SJSA1 (cell line): ENCODE results near the gene TTLL6. TPM values are rescaled to one million over a fixed set of nuclear protein-coding genes. Genes with fewer than 3 reads are reported as not detected.
"Not testable (repeated sequence)": the region's sequence is repeated elsewhere in the genome, so short reads cannot be mapped to it uniquely, and the experiment has no call there.

ENCODE experiments used
- DNase-seq, 2 experiments: peaks; one replicate each; pipeline ENCODE4 v3.0.0-alpha.2; 2015 to 2020; ENCODE audit warnings: low spot score in 2 of 2, low read depth in 1 of 2
- H3K27ac ChIP-seq: fragments of 250-450 bp; sonication (Bioruptor Pico); 2 replicates; pipeline ENCODE4 v1.5.1; 2020; ENCODE audit warnings: mild to moderate bottlenecking, moderate library complexity
- H3K27me3 ChIP-seq: fragments of 250-450 bp; sonication (Bioruptor Pico); replicated peaks from 2 replicates; pipeline ENCODE4 v1.5.1; 2020; ENCODE audit warnings: mild to moderate bottlenecking, moderate library complexity
- H3K36me3 ChIP-seq: fragments of 250-450 bp; sonication (Bioruptor Pico); 2 replicates; pipeline ENCODE4 v1.5.1; 2020; ENCODE audit warnings: mild to moderate bottlenecking
- H3K4me1 ChIP-seq: fragments of 250-450 bp; sonication (Bioruptor Pico); replicated peaks from 2 replicates; pipeline ENCODE4 v1.6.1; 2021; ENCODE audit warnings: mild to moderate bottlenecking
- H3K4me3 ChIP-seq: fragments of 250-450 bp; sonication (Bioruptor Pico); 2 replicates; pipeline ENCODE4 v1.5.1; 2020; ENCODE audit warnings: mild to moderate bottlenecking
- H3K9me3 ChIP-seq: fragments of 250-450 bp; sonication (Bioruptor Pico); replicated peaks from 2 replicates; pipeline ENCODE4 v1.5.1; 2020; ENCODE audit warnings: mild to moderate bottlenecking
- total RNA-seq: library from RNA; depleted of rRNA; stranded (reverse); fragments of >200 nt; shearing (Covaris generic); gene quantifications from 2 replicates; pipeline ENCODE4 v1.2.3, GENCODE V29; 2014

The TTLL6 gene
- total RNA-seq, 1 experiment from 2014 or later: not detected

DNA sequence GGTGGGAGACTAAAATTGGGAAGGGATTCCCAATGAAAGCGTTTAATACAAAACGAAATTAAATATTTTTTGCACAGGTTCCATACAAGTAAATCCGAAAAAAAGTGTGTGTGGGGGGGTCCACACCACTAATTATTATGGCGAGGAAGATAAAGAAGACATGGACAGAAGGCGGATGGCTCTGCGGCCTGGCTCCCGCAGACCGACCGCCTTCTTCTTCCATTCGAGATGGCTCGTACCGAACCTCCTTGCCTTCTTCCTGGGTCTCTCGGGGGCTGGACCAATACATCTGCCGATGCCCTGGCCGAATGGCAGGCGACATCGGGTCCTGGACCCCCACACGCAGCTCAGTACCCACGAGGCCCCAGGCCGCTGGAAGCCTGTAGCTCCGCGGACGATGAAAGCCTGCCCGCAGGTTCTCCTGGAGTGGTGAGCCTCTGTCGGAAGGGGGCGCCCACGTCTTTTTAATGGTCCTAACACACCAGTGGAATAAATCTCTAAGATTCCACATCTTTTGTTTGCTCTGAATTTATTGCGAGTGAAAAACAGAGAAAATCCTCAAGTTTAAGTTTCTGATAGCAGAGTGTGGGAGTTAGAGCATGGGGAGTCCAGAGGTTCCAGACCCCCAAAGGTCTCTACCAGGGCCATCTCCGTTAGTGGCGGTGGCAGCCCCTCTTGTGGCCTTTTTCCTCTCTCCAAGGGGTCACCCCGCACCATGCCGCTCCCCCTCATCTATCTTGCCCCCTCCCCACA, 92.6 kb downstream of the TTLL6 start:
- no peak overlapping the region for H3K4me3 ChIP-seq
- H3K9me3 ChIP-seq: no peaks in the 10 kb centered on the region
- peak; percentile 40 to 82 for DNase-seq
- peaks cover 9% of the 10 kb centered on the region for H3K4me1 ChIP-seq
- no peaks in the 10 kb centered on the region for H3K36me3 ChIP-seq
- no peak overlapping the region for H3K27ac ChIP-seq
- H3K27me3 ChIP-seq: peaks cover 98% of the 10 kb centered on the region

DNA sequence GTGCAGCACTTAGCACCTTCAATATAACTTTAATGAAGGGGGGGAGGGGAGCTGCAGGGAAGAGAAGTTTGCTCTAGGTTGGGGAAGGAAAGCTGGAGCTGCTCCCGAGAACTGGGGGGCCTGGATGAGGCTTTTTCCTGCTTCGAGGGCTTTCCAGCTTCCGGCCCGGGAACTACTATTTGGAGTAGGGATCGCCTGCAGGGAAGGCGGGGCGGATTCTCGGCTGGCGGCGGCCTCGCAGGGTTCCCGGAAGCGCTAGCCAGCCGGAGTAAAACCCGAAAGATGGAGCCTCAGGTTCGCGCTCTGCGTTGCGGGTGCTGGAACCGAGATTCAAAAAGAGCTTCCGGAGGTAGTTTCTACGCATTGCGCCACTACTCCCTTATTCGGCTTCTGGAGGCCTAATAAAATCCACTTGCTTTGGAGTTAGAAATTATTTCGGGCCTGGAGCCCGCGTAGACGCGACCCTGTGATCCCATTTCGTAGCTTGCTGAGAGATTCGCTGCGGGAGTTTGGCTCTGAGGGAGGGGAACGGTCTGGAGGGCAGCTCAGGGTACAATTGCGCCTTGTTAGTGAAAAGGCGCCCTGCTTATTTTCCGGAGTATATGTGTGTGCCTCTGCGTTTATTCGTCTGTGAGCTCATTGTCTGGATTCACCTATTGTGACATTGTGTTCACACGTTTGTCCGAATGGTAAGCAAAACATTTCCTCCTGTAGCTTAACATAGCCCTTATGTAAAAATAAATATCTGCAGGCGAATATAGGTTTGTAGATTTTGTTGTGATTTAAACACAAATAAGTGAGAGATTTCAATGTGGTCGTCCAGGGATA, 93.4 kb downstream of the TTLL6 start:
- H3K4me3 ChIP-seq: no peak overlapping the region
- peaks cover 7% of the 10 kb centered on the region for H3K4me1 ChIP-seq
- H3K36me3 ChIP-seq: no peaks in the 10 kb centered on the region
- no peak overlapping the region for H3K27ac ChIP-seq
- peaks cover 7% of the 10 kb centered on the region for H3K9me3 ChIP-seq
- DNase-seq: no peak
- H3K27me3 ChIP-seq: peaks cover 100% of the 10 kb centered on the region

DNA sequence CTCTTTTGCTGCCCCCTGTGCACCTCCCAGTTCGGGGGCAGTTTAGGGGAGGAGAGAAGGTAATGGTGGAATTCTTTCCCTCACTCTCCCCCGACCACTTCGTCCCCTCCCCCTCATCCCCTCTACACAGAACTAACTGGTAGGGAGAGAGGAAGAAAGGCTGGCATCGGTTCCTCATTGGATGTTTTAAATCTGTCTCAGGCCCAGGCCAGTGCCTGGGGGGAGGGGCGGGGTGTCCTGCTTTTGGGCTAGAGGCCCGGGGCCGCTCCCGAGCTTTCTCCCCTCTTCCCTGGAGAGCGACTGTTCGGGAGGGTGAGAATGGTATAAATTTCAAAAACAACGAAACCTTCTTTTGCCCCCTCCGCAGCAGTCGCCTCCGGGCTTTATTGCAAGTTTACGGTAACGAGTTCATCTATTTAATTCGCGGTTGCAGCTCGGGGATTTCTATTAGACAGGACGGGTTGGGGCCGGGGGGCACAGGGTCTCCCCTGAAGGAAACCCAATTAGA, 94.1 kb downstream of the TTLL6 start, which contains the start of gene PRAC2:
PRAC2 (plus strand) TSS at position 271 of the 508 bp plus-strand sequence. CDS start 1,226 bp downstream, outside the sequence.
- H3K4me3 ChIP-seq: no peak within 1 kb of the TSS
- H3K36me3 ChIP-seq: no peaks in the 10 kb centered on the region
- peaks cover 7% of the 10 kb centered on the region for H3K9me3 ChIP-seq
- peaks cover 99% of the 10 kb centered on the region for H3K27me3 ChIP-seq
- peaks cover under 1% of the 10 kb centered on the region; the same call in 1 of the 2 replicates for H3K4me1 ChIP-seq
- DNase-seq: no peak
- no peak within 1 kb of the TSS for H3K27ac ChIP-seq

DNA sequence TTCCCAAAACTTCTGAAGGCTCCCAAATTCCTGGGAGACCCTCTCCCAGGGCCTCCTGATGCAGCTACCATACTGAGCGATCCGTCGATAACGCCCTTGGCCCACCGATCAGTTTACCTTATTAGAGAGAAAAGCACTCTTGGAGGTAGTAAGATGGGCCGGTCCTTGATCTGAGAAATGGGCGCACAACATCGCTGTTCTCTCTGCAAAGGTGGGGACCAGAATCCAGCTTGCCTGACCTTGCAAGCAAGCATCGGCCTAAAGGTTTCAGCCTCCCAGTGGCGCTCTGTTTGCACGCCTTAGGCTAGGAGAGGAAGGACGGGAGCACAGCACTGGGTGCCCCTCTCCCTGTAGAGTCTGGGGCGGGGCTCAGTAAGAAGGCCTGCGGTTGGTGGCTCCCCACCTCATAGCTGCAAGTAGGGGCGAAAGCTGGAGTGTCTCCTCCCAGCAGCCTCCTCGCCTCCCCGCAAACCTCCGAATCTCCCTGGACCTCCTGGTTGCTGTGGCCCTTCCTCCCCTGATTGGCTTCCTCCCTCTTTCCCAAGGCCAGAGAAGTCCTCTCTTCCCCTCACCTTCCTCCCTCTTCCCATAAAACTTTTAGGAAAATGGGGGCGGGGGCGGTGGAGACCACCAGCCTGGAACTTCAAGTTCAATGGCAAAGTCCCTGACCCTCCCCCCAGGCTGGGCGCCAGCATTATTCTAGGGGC, 94.7 kb downstream of the TTLL6 start, which contains the start of gene PRAC1:
PRAC1 (minus strand) TSS at position 318 of the 707 bp plus-strand sequence; CDS start at position 192, 126 bp downstream.
- H3K4me1 ChIP-seq: no peaks in the 10 kb centered on the region
- H3K27me3 ChIP-seq: peaks cover 97% of the 10 kb centered on the region
- H3K9me3 ChIP-seq: peaks cover 7% of the 10 kb centered on the region
- no peak within 1 kb of the TSS for H3K27ac ChIP-seq
- H3K36me3 ChIP-seq: no peaks in the 10 kb centered on the region
- no peak for DNase-seq
- H3K4me3 ChIP-seq: no peak within 1 kb of the TSS

DNA sequence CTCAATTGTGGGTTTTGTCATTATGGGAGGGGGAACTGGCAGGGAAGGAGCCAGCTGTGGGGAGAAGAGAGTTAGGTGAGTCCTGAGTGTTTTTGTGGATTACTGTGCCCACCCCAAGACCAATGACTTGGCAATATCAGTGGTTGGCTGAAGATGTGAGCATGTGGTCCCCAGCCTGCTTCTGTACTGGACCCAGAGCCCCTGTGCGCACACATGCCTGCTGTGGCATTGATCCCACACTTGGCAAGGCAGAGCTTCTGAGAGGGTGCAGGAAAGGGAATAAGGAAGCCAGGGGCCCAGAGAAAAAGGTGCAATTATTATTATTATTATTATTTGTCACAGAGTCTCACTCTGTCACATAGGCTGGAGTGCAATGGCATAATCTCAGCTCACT, 96.0 kb downstream of the TTLL6 start:
- H3K27me3 ChIP-seq: peaks cover 97% of the 10 kb centered on the region
- H3K4me3 ChIP-seq: no peak overlapping the region
- no peaks in the 10 kb centered on the region for H3K36me3 ChIP-seq
- no peak for DNase-seq
- H3K9me3 ChIP-seq: peaks cover 7% of the 10 kb centered on the region
- H3K27ac ChIP-seq: no peak overlapping the region
- no peaks in the 10 kb centered on the region for H3K4me1 ChIP-seq

DNA sequence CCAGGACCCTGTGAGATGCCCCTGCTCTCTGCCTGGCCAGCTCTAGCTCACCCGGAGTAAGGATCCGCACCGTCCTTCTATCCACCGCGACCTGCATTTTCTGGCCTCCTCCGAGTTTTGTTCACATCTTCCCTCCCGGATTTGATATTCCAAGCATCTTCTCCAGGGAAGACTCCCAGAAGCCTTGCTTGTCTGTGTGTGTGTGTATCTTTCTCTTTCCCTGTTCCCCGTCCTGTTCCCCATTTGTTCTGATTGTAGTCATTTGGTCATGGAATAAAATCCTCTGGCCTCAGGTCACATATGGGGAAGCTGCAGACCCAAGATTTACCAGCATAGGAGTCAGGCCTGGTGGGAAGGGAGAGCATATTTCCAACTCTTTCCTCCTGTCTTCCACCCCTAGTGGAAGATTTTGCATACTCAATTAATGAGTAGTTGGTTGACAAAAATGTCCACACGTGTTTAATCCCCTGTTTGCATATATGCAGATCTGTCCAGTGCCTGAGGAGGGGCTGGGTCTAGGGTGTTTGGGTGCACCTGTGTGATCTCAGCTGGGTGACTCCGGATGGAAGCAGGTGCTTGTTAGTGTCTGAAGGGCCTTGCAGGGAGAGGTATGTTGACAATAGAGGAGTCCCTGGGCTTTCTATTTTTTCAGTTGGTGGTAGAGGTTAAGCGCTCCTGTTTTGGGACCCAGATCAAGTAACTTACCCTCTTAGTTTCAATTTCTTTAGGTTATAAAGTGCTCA, 96.6 kb downstream of the TTLL6 start:
- no peak overlapping the region for H3K27ac ChIP-seq
- H3K36me3 ChIP-seq: no peaks in the 10 kb centered on the region
- no peak for DNase-seq
- H3K9me3 ChIP-seq: peaks cover 7% of the 10 kb centered on the region
- no peaks in the 10 kb centered on the region for H3K4me1 ChIP-seq
- H3K27me3 ChIP-seq: peaks cover 97% of the 10 kb centered on the region
- no peak overlapping the region for H3K4me3 ChIP-seq

DNA sequence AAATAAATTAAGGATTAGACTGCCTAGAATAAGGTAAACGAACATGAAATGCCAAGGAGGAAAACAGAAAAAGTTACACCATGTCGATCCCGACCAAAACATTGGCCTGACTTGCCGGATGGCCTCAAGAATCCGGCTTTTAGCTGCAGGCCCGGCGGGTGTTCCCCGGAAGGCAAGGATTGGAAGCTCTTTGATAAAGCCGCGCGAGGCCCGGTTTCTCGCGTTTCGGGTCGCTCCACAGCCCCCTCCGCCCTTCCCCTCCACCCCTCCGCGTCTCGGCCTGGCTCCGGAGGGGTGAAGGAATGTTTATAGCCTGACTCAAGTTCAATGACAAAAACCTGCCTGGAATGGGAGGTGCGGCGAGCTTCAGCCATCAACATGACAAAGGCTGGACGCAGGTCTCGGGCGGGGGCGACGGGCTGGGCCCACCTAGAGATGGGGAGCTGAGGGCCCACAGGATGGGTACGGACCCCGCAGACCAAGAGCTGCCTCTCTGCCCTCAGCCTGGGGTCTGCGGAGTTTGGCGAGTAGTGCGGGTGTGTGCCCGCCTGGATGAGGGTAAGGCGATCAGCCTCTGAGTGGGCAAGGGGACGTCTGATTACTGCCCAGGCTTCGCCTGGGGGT, 97.3 kb downstream of the TTLL6 start:
- Histone ChIP-seq H3K4me3 (no peak overlapping the region), H3K27ac (no peak overlapping the region), H3K27me3 (peaks cover 97% of the 10 kb centered on the region), H3K36me3 (no peaks in the 10 kb centered on the region), H3K4me1 (no peaks in the 10 kb centered on the region), H3K9me3 (peaks cover 7% of the 10 kb centered on the region)
- DNase-seq: no peak

DNA sequence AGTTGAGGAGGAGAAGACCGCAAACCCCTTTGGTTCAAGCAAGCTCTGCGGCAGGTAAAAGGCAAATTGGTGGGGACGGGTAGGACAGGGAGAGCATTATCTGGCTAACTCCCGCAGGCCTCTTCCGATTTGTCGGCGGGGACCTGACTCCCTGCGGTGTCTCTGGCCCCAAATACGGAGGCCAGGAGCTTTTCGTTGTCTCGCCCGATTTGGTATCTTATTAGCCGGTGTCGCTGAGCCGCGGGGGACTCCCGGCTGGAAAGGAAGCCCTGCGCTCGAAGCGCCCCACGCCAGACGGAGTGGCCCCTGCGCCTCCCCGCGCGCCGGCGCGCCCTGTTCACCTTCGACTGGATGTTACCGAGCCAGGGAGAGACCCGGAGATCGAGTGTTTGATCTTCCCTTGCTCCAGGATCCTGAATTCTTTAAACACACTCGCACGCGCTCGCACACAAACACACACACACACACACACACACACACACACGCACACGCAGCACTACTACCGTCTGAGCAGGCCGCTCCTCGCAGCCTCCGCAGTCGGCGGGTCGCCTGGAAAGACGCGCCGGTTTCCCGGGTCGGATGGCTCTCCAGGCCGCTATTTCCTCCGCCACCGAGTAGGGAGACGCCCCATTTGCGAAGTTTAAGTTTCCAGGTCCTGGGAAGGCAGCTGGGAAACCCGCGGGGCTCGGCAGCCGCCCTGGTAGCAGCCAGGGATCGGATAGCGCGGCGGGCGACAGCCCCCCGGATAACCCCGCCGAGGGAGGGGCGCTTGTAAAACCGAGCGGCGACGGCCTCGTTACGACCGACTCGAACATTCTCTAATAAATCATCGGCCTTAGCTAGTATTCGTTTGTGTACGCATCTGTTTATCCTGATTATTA, 98.0 kb downstream of the TTLL6 start:
- no peak overlapping the region for H3K4me3 ChIP-seq
- no peaks in the 10 kb centered on the region for H3K4me1 ChIP-seq
- H3K27me3 ChIP-seq: peaks cover 96% of the 10 kb centered on the region
- no peaks in the 10 kb centered on the region for H3K36me3 ChIP-seq
- no peak overlapping the region for H3K27ac ChIP-seq
- peaks cover 7% of the 10 kb centered on the region for H3K9me3 ChIP-seq
- DNase-seq: no peak

DNA sequence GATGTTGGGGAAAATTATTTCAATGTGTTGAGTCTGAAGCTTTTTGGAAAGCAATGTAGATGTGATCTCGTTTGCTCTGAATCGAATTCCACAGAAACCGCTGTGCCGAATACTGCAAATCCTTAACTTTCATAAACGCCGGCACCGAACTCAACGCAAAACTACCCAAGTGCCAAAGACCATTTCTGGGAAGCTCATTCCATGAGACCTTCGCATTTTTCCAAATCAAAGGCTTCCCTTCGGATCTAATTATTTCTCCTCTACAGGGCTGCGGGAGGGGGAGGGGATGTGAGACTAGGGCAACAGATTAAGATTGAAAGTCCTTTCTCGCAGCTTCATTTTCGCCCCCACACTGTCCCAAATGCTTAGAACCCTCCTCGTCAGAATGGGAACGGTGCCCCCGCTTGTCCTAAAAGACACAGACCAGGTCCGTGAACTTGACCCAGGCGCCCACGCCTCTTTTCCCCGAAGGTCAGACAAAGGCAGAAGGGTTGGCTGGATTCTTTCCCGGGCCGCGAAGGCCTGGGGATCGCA, 98.7 kb downstream of the TTLL6 start:
- no peak overlapping the region for H3K27ac ChIP-seq
- H3K27me3 ChIP-seq: peaks cover 92% of the 10 kb centered on the region
- H3K4me1 ChIP-seq: no peaks in the 10 kb centered on the region
- no peak overlapping the region for H3K4me3 ChIP-seq
- H3K36me3 ChIP-seq: no peaks in the 10 kb centered on the region
- H3K9me3 ChIP-seq: peaks cover 7% of the 10 kb centered on the region
- DNase-seq: no peak

DNA sequence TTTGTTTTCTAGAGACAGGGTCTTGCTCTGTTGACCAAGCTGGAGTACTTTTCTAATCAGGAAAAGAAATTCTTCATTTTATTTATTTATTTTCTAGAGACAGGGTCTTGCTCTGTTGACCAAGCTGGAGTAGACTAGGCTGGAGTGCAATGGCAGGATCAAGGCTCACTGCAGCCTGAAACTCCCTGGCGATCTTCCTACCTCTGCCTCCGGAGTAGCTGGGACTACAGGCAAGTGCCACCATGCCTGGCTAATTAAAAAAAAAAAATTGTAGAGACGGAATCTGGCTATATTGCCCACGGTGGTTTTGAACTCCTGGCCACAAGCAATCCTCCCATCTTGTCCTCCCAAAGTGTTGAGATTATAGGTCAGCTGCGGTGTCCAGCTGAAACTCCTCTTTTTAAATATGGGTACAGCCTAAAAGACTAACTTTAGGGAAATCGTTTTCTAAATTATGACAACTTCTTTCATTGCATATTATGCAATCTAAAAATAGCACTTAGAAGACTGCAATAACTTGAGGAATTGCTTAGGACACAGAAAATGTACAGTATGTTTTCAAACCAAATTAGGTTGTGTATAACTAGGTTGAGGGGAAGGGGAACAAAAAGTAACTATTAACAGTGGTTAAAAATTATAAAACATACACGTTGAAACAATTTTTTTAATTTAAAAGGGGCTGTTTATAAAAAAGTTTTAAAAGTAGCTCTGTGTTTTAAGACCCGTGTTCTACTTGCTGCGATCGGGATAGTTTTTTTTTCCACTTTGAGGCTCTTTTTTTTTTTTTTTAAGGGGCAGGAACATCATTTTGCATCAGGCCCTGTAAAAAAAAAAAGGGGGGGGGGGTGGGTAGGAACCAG, 99.4 kb downstream of the TTLL6 start:
- Histone ChIP-seq H3K4me3 (no peak overlapping the region), H3K9me3 (peaks cover 7% of the 10 kb centered on the region), H3K4me1 (no peaks in the 10 kb centered on the region), H3K27me3 (peaks cover 85% of the 10 kb centered on the region), H3K27ac (no peak overlapping the region), H3K36me3 (no peaks in the 10 kb centered on the region)
- no peak for DNase-seq

DNA sequence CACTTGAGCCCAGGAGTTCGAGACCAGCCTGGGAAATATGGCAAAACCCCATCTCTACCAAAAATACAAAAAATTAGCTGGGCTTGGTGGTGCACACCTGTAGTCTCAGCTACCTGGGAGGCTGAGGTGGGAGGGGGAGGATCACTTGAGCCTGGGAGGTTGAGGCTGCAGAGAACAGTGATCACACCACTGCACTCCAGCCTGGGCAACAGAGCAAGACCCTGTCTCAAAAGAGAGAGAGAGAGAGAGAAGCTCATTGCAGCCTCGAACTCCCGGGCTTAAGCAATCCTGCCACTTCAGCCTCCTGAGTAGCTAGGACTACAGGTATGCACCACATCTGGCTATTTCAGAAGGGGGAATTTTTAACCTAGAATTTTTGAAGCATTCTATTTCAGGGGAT, 100.5 kb downstream of the TTLL6 start:
- peaks cover 74% of the 10 kb centered on the region for H3K27me3 ChIP-seq
- H3K9me3 ChIP-seq, H3K4me1 ChIP-seq, H3K27ac ChIP-seq, DNase-seq, H3K36me3 ChIP-seq, H3K4me3 ChIP-seq: not testable (repeated sequence)
